GM18907 (cell line): ENCODE measurements around the gene ECSIT.

ENCODE experiments used
- ATAC-seq: cut with Tn5 transposase; IDR thresholded peaks from one replicate; pipeline ENCODE4 v1.9.1; 2021; ENCODE audit warnings: mild to moderate bottlenecking, moderate library complexity; ENCODE audit not compliant: unreplicated experiment

Gene ECSIT

DNA sequence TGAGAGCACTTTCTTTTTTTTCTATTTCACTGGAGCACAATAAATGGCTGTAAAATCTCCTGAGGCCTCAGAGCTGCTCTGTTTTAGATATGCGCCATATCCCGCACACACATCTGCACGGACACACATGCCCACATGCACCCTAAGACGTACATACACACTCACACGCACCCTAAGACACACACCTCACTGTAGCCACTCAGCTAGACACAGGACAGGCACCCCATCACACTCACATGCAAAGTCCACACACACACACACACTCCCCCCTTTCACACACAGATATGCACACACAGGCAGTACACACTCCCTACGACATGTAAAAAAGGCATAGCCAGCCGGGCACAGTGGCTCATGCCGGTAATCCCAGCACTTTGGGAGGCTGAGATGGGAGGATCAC lies 21.3 kb upstream of the ECSIT start:
- no peak for ATAC-seq

DNA sequence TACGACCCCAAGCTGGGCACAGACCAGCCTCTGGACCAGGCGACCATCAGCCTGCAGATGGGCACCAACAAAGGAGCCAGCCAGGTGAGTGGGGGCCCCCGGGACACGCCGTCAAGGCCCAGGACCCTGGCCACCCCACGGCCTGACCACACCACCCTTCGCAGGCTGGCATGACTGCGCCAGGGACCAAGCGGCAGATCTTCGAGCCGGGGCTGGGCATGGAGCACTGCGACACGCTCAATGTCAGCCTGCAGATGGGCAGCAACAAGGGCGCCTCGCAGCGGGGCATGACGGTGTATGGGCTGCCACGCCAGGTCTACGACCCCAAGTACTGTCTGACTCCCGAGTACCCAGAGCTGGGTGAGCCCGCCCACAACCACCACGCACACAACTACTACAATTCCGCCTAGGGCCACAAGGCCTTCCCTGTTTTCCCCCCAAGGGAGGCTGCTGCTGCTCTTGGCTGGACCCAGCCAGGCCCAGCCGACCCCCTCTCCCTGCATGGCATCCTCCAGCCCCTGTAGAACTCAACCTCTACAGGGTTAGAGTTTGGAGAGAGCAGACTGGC lies 20.5 kb upstream of the ECSIT start:
- ATAC-seq = no peak

DNA sequence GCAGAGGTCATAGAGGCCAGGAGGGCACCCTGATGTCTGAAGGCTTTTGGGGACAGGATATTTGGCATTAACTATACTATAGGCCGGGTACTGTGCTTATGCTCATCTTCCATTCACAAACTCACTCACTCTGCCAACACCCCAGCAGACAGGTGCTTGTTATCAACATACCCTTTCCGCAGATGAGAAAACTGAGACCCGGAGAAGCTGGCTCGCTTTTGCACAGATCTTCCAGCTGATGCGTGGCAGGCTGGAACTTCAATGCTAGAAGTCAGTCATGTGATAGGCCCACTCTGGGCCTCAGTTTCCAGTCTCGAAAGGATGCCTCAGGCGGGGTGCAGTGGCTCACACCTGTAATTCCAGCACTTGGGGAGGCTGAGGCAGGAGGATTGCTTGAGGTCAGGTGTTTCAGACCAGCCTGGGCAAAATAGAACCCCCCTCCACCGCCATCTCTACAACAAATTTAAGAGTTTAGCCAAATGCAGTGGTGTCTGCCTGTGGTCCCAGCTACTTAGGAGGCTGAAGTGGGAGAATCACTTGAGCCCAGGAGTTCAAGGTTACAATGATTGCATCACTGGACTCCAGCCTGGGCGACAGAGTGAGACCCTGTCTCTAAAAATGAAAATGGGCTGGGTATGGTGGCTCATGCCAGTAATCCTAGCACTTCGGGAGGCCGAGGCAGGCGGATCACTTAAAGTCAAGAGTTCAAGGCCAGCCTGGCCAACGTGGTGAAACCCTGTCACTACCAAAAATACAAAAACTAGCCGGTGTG lies 19.2 kb upstream of the ECSIT start:
- ATAC-seq = no peak

DNA sequence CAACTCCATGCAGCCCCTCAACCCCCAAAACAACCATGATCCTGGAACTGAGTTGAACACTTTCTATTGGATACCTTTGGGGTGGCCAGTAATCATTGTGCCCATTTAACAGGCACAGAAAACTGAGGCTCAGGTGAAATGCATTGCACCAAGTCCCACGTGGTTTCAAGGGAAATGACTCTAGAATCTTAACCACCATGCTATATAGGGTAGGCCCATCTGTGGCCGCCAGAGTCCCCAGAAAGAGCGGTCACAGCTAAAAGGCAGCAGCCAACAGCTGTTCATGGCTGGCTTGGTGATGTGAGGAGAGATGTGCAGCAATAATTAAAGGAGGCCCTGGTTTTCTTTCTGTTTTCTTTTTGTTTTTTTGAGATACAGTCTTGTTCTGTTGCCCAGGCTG lies 12.3 kb upstream of the ECSIT start:
- ATAC-seq = no peak

DNA sequence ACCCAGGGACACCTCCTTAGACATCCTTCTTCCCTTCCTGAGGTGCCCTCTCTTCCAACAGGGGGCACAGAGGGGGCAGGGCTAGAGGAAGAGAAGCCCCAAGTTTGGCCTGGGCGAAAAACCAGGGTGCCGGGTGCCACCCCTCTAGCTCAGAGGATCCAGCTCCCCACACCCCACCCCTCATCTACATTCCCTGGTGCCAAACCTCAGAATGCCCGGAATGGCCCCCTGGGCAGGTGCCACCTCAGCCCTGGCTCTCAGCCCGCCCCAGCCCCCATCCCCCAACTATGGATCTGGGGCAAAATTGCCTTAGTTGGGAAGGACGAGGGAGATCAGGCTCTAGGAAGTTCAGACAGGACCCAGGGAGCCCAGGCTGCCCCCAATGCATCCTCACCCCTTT lies 11.7 kb upstream of the ECSIT start:
- no peak for ATAC-seq

DNA sequence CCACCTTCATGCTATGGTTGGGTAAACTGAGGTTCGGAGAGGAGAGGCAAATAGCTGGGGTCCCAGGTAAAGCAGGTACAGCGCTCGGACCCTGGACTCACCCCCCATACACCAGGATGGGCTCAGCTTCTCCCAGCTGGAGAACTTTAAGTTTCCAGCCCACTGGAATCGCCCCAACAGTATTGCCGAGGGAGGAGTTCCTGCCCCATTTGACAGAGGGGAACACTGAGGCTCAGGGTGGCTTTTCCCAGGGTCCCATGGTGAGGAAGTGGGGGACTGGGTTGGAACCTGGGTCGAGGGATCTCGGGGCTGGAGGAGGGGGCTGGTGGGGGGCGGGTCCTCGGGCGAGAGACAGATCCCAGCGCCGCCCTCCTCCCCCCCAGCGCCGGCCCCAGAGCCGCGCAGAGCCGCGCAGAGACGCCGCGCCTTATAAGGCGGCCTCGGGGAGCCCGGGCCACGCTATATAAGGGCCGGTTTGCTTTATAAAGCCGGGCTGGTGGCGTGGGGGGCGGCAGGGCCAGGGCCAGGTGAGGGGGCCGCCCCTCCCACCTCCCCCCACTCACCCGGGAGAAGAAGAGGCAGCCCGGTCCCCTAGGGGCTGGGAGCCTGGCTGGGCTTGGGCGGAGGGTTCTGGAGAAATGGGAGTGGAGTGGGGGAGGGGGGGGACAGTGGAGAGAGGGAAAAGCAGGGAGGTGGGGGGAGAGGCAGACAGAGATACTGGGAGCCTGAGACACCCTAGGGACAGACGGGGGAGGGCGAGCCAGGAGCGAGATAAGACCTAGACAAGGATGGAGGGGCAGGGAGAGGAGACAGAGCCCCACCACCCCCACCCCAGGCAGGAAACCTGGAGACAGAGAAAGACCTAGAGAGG lies 10.8 kb upstream of the ECSIT start:
- no peak for ATAC-seq

DNA sequence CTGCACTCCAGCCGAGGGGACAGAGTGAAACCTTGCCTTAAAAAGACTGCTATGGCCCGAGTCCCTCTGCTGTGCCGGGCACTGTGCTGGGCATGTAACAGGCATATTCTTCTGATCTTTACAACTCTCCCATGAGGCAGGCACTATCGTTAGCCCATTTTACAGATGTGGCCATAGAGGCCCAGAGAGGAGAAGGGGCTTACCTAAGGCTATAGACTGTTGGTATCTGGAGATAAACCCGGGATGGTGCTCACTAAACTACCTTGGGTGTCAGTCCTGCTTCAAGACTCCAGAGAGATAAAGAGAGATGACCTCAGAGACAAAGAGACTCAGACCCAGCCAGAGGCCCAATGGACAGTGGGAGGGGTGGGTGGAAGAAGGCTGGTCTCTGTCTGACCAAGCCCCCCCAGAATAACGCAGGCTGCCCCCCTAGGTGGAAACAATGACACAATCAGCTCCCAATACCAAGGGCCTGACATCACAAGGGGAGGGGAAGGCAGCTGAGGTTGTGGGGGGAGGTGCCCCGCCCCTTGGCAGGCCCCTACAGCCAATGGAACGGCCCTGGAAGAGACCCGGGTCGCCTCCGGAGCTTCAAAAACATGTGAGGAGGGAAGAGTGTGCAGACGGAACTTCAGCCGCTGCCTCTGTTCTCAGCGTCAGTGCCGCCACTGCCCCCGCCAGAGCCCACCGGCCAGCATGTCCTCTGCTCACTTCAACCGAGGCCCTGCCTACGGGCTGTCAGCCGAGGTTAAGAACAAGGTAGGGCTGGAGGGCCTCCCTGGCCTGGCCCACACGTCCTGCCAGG lies 9.5 kb upstream of the ECSIT start, which contains the start of gene CNN1:
Gene CNN1 (plus strand): TSS at position 620 of the 805 bp plus-strand sequence. CDS start 77 bp downstream, at position 697.
- ATAC-seq = no peak

DNA sequence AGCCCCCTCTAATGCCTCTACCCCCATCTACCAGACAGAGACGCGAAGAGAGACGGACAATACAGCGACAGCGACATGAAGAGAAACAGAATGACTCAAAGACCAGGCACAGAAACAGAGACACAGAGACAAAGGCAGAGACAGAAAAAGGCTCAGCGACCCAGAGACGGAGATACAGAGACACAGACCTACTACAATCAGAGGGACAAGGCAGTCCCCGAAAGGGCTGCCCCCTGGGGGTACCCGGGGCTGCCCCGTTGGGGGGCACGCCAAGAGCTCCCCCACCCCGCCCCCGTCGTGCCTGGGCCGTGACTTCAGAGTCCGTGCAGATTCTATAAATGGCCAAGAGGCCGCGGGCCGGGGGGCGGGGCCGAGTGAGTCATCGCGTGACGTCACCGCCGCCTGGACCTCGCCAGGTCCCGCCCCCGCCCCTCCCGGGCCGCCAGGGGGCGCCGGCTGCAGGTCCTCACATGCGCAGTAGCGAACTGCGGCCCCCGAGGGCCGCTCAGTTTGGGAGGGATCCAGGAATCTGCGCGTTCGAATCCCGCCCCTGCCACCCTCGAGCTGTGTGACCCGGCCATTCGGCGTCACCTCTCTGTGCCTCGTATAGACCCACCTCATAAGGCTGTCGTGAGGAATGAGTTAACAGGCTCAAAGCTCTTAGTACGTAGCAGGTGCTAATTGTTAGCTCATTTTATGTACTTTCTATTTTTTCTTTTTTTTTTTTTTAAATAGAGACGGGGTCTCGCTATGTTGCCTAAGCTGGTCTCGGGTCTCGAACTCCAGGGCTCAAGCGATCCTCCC lies 7.1 kb upstream of the ECSIT start:
- peak; percentile 51 for ATAC-seq

DNA sequence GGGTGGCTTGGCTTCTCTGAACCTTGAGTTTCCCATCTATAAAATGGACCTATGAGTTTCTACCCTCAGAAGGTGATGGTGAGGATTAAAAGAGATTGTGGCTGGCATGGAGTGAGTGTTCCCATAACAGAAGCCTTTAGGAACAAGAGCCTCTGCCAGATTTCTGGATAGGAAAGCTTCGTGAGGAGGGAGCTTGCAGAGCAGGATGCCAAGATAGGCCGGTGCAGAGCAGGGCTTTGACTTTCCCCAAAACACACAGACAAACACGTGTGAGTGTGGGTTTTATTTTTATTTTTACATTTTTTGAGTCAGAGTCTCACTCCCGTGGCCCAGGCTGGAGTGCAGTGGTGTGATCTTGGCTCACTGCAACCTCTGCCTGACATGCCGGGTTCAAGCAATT lies 6.0 kb upstream of the ECSIT start:
- no peak for ATAC-seq

DNA sequence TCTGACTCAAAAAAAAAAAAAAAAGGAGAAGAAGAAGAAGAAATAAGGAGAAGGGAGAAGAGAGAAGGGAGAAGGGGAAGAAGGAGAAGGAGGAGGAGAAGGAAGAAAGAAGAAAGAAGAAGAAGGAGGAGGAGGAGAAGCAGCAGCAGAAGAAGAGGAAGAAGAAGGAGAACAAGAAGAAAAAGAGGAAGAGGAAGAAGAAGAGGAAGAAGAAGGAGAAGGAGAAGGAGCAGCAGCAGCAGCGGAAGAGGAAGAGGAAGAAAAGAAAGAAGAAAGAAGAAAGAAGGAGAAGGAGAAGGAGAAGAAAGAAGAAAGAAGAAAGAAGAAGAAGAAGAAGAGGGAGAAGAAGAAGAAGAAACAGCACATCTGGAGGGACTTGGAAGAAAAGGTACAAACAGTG lies 5.6 kb upstream of the ECSIT start:
- no peak for ATAC-seq

DNA sequence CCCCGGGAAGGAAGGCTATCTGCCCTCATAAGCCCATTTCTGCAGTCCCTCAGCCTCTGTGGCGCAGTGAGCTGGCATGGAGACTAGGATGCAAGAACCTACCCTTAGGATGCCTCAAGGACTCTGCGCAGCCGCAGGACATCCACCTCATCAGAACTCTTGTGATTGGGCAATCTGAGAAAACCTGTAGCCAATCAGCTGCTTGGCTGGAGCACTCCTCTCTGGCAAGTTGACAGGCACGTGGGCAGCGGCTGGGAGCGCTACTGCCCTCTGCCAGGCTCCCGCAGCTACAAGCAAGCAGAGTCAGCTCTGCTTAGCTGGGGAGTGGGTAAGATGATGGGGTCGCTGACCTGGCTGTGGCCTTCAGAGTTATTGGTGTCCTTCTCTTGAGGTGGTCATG lies 1.5 kb upstream of the ECSIT start:
- no peak for ATAC-seq

DNA sequence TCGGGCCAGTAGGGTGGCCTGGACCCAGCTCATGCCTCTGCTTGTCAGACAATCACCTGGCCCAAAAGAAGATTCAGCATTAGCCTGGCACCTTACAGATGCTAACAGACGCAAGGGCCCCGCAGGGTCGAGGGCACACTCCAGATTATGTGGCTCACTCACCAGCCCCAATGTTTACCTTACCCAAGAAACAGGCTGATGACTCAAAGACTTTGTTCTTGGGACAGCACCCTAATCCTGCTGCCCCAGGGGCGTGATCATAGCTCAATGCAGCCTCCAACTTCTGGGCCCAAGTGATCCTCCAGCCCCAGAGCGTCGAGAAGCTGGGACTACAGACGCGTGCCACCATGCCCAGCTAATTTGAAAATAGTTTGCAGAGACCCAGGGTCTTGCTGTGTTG lies 9.8 kb downstream of the ECSIT start:
- no peak for ATAC-seq

DNA sequence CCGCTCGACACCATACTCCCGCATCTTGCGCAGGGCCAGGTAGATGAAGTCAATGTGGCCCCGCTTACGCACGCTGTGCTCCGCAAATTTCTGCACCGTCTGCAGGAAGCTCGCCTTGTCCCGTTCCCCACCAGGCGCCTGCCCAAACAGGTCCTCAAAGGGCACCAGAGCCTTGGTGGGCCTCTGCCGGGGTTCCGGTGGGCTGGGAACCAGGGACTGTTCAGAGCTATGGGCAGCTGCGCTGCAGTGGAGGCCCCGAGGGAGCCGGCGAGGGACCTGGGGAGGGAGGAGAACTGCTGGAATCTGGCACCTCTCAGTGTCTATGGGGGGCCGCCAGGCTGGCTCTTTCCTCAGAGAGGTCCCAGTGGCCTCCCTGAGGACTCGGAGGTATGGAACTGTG lies 15.0 kb downstream of the ECSIT start:
- ATAC-seq = no peak

DNA sequence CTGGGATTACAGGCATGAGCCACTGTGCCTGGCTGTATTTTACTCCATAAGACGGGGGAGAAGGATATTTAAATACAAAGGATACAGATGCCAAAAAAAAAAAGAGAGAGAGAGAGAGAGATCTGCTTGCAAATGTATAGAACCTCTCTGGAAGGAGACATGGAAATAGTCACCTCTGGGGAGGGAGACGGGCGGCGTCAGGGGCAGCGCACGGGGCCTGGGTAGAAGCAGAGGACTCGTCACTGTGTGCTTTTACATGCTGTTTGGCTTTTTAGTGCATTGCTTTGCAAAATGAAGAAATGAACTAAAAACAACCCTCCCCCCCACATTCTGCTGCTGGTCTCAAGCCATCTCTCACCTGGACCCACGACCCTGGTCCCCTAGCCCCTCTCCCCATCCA lies 18.5 kb downstream of the ECSIT start:
- ATAC-seq = no peak

DNA sequence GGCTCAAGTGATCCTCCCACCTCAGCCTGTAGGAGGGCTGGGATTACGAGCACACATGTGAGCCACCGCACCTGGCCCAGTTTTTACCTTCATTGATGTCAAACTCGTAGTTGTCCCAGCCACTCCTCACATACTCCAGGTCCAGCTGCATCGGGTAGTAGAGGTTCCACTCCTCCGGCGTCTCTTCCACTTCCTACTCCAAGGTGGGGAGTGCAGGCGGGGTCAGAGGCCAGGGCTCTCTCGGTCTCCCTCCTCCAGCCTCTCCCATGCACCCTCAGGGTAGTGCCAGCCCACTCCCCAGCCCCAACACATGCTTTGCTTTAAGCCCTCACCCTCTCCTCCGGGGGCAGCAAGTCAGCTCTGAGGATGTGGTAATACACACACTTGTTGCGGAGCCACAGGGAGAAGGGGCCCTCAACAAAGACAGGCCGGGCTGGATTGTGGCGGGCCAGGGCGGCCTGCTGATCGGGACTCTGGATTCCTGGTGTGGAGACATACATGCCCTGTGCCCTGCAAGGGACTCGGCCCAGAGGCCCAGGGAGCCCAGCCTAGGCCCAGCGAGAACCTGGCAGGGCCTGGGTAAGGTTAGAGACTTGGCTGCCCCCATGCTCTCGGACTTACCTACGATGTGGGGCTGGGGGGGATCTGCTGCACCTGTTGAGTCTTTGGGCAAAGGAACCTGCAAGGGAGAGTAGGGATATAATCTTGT lies 21.4 kb downstream of the ECSIT start:
- no peak for ATAC-seq

DNA sequence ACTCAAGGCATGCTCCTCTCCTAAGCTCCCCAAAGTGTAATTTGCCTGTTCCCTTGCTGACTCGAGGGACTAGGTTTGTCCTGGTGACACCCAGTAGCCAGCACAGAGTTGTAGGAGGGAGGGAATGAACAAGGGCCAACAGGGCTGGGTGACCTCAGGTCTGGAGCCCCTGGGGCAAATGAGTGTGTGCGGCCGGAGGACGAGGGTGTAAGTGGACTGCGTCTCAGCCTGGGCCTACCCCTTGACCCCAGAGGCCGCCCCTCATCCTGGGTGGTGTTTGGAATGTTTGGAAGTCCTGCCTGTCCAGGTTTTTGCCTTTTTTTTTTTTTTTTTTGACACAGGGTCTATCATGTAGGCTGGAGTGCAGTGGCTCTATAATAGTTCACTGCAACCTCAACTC lies 22.0 kb downstream of the ECSIT start:
- no peak for ATAC-seq

DNA sequence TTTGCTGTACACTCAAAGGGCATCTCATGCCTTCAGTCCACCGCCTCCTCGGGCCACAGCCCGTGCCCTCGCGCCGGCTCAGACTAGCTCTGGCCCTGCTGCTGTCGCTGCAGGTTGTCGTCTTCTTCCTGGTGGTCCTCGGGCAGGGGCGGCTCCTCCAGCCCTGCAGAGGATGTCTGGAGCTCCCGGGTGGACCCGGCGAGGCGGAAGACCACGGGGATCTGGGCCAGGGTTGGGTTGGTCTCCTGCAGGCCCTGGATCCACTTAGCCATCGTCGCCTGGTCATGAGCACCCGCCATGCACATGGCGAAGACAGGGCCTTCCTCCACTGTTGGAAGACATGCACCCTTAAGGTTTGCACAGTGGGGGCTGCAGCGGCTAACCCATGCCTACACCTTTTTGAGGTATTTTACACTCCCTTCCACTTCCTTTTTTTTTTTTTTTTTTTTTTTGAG lies 22.8 kb downstream of the ECSIT start:
- ATAC-seq = peak; percentile 35

DNA sequence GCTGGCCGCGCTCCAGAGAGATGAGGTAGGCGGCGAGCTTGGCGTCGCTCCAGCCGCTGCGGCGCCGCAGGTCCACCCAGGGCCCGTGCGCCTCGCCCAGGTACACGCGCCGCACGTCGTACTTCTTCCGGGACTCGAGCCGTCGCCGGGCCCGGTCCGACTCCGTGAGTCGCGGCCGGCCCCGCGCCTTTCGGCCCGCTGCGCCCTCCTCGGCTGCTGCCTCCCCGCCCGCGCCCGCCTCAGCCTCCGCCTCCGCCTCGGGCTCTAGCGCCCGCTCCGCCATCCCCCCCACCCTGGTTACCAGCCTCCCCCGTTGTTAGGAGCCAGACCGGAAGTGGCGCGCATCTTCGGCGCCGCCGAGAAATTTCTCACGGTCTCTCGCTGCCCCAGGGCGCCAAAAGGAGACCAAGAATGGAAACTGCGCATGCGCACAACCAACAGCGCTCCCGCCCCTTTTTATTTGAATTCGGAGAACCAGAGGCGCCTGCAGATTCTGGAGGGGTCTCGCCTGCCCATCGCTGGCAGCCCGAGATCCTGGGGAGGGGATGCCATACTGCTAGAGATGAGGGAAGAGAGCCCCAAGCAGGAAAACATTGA lies 23.3 kb downstream of the ECSIT start, which contains the start of gene ZNF653:
Gene ZNF653 (minus strand): TSS at position 336 of the 597 bp plus-strand sequence. CDS start 53 bp downstream, at position 283.
- ATAC-seq = peak; percentile 60

DNA sequence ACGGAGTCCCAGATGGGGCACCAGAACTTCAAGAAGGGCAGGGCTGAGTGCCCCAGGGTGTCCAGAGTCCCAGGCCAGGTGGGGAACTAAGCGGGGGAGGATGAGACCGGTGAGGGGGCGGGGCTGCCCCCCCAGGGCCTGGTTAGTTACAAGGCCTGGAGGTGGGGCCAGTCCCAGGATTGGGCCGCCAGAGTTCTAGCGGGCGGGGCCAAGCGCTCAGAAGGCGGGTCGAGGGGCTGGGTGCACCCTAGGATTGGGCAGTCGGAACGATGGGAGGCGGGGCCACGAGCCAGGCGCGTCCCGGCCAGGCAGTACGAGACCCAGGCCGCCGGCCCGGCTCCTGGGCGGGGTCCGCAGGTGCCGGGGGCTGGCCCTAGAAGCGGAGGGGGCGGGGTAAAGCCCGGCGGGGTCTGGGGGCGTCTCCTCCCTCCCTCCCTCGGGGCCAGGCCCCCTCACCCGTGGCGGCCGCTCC lies 23.9 kb downstream of the ECSIT start:
- peak; percentile 87 for ATAC-seq
